OCI-LY7 (cell line): ENCODE data around the gene GATM. TPM values are rescaled to one million over a fixed set of nuclear protein-coding genes. Genes with fewer than 3 reads are reported as not detected.

Experiments
- BruUV-seq: library from RNA; stranded (reverse); fragments of 400-500 nt; replicated peaks from 2 replicates; lab custom pipeline; 2021; lab: Mats Ljungman, UMichigan
- CTCF ChIA-PET: fragments of 300-600 bp; sonication (Branson Sonifier 250); formaldehyde crosslinking; loops from one replicate; lab custom pipeline; 2022; ENCODE audit warnings: antibody characterized with exemption; ENCODE audit not compliant: unreplicated experiment; lab: Charles Lee
- POLR2A ChIA-PET: fragments of 300-600 bp; sonication (Branson Sonifier 250); formaldehyde crosslinking; loops from one replicate; lab custom pipeline; 2022; ENCODE audit warnings: antibody characterized with exemption; lab: Charles Lee
- DNase-seq: peaks from one replicate; pipeline ENCODE4 v3.0.0-alpha.2; 2015; ENCODE audit warnings: low spot score
- H2AFZ ChIP-seq: fragments of 200-600 bp; sonication (generic), shearing (Covaris generic); 2 replicates; pipeline ENCODE4 v1.6.1; 2014; ENCODE audit warnings: mild to moderate bottlenecking, antibody characterized with exemption, low read length, moderate library complexity
- H3K27ac ChIP-seq: fragments of 200-600 bp; sonication (generic); 2 replicates; pipeline ENCODE4 v1.5.1; 2014; ENCODE audit warnings: mixed run types, low read depth, mild to moderate bottlenecking, moderate library complexity, low read length, inconsistent platforms; ENCODE audit not compliant: poor library complexity, severe bottlenecking
- H3K36me3 ChIP-seq: fragments of 200-600 bp; sonication (generic); 2 replicates; pipeline ENCODE4 v1.6.1; 2014; ENCODE audit warnings: mild to moderate bottlenecking, antibody characterized with exemption, low read length, moderate library complexity, mixed read lengths; ENCODE audit not compliant: insufficient read depth
- H3K4me1 ChIP-seq: fragments of 200-600 bp; sonication (generic); 2 replicates; pipeline ENCODE4 v1.5.1; 2014; ENCODE audit warnings: mild to moderate bottlenecking, low read length; ENCODE audit not compliant: insufficient read depth, poor library complexity, severe bottlenecking
- H3K4me2 ChIP-seq: fragments of 200-600 bp; sonication (generic); 2 replicates; pipeline ENCODE4 v1.6.1; 2014; ENCODE audit warnings: mild to moderate bottlenecking, low read length
- H3K4me3 ChIP-seq: fragments of 200-600 bp; sonication (generic); 2 replicates; pipeline ENCODE4 v1.5.1; 2014; ENCODE audit warnings: mild to moderate bottlenecking, low read depth, low read length; ENCODE audit not compliant: poor library complexity, severe bottlenecking
- H3K79me2 ChIP-seq: fragments of 200-600 bp; sonication (generic); 2 replicates; pipeline ENCODE4 v1.6.1; 2016; ENCODE audit warnings: low read depth, mild to moderate bottlenecking, low read length, moderate library complexity, mixed read lengths; ENCODE audit not compliant: insufficient read depth
- H3K9me2 ChIP-seq: fragments of 200-600 bp; sonication (generic); 2 replicates; pipeline ENCODE4 v1.6.1; 2016; ENCODE audit warnings: mild to moderate bottlenecking, low read length, mixed read lengths; ENCODE audit not compliant: insufficient read depth
- H3K9me3 ChIP-seq: fragments of 200-600 bp; sonication (generic); 2 replicates; pipeline ENCODE4 v1.6.1; 2014; ENCODE audit warnings: mild to moderate bottlenecking, mixed run types, low read length, mixed read lengths
- H4K20me1 ChIP-seq: fragments of 200-600 bp; sonication (generic); 2 replicates; pipeline ENCODE4 v1.6.1; 2014; ENCODE audit warnings: mild to moderate bottlenecking, antibody characterized with exemption, low read length, moderate library complexity, mixed read lengths; ENCODE audit not compliant: insufficient read depth
- EZH2phosphoT487 ChIP-seq: fragments of 200-600 bp; sonication (generic); IDR thresholded peaks from 2 replicates; pipeline ENCODE4 v1.6.1; 2018; ENCODE audit warnings: low read depth, borderline replicate concordance, mild to moderate bottlenecking, mixed run types, antibody characterized with exemption, low read length, moderate library complexity, mixed read lengths
- intact Hi-C: fragments of 100-400 bp; cut with micrococcal nuclease; formaldehyde crosslinking; loops from one replicate; pipeline ENCODE4 v1.10.0; 2022; ENCODE audit not compliant: unreplicated experiment
- total RNA-seq, 2 experiments: library from RNA; depleted of rRNA in 1 of 2; stranded (reverse); fragments of >200 nt in 1 of 2; shearing (Covaris generic) in 1 of 2; gene quantifications; 2 replicates each; pipeline ENCODE4 v1.2.3, GENCODE V29; 2014 to 2022
- TF ChIP-seq, protein P1 (sequence below): fragments of 200-600 bp; sonication (generic); conservative IDR thresholded peaks from 2 replicates; pipeline ENCODE4 v1.5.1; 2014; ENCODE audit warnings: mild to moderate bottlenecking, antibody characterized with exemption, low read length, moderate library complexity, mixed read lengths

GATM gene
- total RNA-seq, 2 experiments from 2014 or later, result 1.3 to 2.7 TPM

DNA sequence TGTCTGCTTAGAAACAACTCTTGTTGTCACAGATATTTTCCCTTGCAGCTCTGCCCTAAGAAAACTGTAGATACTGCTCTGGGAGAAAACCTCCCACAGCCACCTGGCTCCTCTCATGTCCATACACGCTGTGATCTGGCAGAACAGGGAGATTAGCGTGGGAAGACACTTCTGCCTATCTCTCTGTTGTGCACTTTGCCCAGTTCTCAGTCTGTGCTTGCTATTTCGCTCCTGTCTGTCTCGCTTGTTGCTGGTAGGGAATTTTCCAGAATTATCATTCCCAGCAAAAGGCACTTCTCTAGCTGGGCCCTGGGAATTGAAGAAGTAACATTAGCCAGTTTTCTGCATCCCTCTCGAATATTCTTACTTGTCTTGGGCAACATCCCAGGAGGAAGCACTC is 8.1 kb upstream of the GATM start:
- TF ChIP-seq EZH2phosphoT487, result no peak
- TF ChIP-seq, protein P1, sequence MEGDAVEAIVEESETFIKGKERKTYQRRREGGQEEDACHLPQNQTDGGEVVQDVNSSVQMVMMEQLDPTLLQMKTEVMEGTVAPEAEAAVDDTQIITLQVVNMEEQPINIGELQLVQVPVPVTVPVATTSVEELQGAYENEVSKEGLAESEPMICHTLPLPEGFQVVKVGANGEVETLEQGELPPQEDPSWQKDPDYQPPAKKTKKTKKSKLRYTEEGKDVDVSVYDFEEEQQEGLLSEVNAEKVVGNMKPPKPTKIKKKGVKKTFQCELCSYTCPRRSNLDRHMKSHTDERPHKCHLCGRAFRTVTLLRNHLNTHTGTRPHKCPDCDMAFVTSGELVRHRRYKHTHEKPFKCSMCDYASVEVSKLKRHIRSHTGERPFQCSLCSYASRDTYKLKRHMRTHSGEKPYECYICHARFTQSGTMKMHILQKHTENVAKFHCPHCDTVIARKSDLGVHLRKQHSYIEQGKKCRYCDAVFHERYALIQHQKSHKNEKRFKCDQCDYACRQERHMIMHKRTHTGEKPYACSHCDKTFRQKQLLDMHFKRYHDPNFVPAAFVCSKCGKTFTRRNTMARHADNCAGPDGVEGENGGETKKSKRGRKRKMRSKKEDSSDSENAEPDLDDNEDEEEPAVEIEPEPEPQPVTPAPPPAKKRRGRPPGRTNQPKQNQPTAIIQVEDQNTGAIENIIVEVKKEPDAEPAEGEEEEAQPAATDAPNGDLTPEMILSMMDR, result no peak
- H3K27ac ChIP-seq, result no peak overlapping the region
- H3K4me2 ChIP-seq, result no peak overlapping the region
- H4K20me1 ChIP-seq, result no peaks in the 10 kb centered on the region
- peaks cover 3% of the 10 kb centered on the region for H3K4me1 ChIP-seq
- no peak for DNase-seq
- no peaks in the 10 kb centered on the region for H3K9me2 ChIP-seq
- ChIA-PET CTCF (no interaction called here), POLR2A (no interaction called here)
- H3K4me3 ChIP-seq, result no peak overlapping the region
- intact Hi-C loops, result no loop called here
- BruUV-seq, result no TSS peak
- H3K36me3 ChIP-seq, result no peaks in the 10 kb centered on the region
- H3K9me3 ChIP-seq, result no peaks in the 10 kb centered on the region
- H3K79me2 ChIP-seq, result no peaks in the 10 kb centered on the region
- no peak overlapping the region for H2AFZ ChIP-seq

- POLR2A ChIA-PET, result no interaction called here
These were observed 7.2 kb upstream of the GATM start for GRCh38 chr15:45385590-45385989.

DNA sequence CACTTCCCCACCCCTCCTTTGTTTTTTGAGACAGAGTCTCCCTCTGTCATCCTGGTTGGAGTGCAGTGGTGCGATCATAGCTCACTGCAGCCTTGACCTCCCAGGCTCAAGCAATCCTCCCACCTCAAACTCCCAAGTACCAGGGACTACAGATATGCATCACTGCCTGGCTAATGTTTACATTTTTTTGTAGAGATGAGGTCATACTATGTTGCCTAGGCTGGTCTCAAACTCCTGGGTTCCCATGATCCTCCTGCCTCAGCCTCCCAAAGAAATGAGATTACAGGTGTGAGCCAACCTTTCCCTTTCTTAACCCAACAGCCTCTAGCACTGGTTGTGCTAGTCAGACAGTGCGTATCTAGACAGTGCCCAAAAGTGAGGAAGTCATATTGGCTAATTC is 6.4 kb upstream of the GATM start:
- Histone ChIP-seq H3K4me2 (no peak overlapping the region), H3K4me3 (no peak overlapping the region), H2AFZ (no peak overlapping the region), H3K36me3 (no peaks in the 10 kb centered on the region), H4K20me1 (no peaks in the 10 kb centered on the region), H3K9me3 (no peaks in the 10 kb centered on the region), H3K4me1 (no peaks in the 10 kb centered on the region), H3K79me2 (no peaks in the 10 kb centered on the region), H3K9me2 (no peaks in the 10 kb centered on the region), H3K27ac (no peak overlapping the region)
- BruUV-seq, result no TSS peak
- TF ChIP-seq, protein P1, result no peak
- ChIA-PET CTCF (interaction anchor here (1.4 kb wide), 1 partner anchor 9 kb away, joined by 4 read pairs; no protein-coding TSS in a partner anchor), POLR2A (no interaction called here)
- intact Hi-C loops, result no loop called here
- DNase-seq, result no peak

More at GRCh38 chr15:45385590-45385989, 7.2 kb upstream of the GATM start:
- Histone ChIP-seq H3K9me3 (no peaks in the 10 kb centered on the region), H4K20me1 (no peaks in the 10 kb centered on the region), H3K4me1 (no peaks in the 10 kb centered on the region), H3K27ac (no peak overlapping the region), H3K4me2 (no peak overlapping the region), H3K9me2 (no peaks in the 10 kb centered on the region), H3K4me3 (no peak overlapping the region), H2AFZ (no peak overlapping the region), H3K36me3 (no peaks in the 10 kb centered on the region), H3K79me2 (no peaks in the 10 kb centered on the region)
- BruUV-seq, result no TSS peak
- CTCF ChIA-PET, result no interaction called here
- intact Hi-C loops, result no loop called here
- no peak for TF ChIP-seq EZH2phosphoT487
- TF ChIP-seq, protein P1, result no peak
- no peak for DNase-seq
